Effector CD4-positive, alpha-beta T cell (primary cell): ENCODE measurements around the gene GUCY2D.

Experiments used
- DNase-seq: peaks from one replicate; pipeline ENCODE4 v3.0.0-alpha.2; 2020

The GUCY2D gene

GRCh38 chr17:8068736-8069586, 66.5 kb downstream of the GUCY2D start:
- no peak for DNase-seq

GRCh38 chr17:8069587-8069860, 67.1 kb downstream of the GUCY2D start:
- no peak for DNase-seq
